A549 treated with DMSO at 1 μM for 4 hours (cell line): Measurements from ENCODE around the gene OR4D9. TPM values are rescaled to one million over a fixed set of nuclear protein-coding genes. Genes with fewer than 3 reads are reported as not detected.

Experiments used
- total RNA-seq: library from RNA; stranded (reverse); fragments of 200-300 nt; extraction: Qiagen RNA extraction; gene quantifications from 5 replicates; pipeline ENCODE4 v1.2.3, GENCODE V29; 2022; ENCODE audit warnings: low read depth

OR4D9 gene
- total RNA-seq, result not detected in 5 replicates

GRCh38 chr11:59510941-59511589, at the start of gene OR4D9:
OR4D9 (plus strand) TSS chr11:59511539; CDS start chr11:59514913, 3,374 bp downstream.

GRCh38 chr11:59473015-59473414, 38.3 kb upstream of the OR4D9 start, which contains the start of gene OR4D10:
OR4D10 (plus strand) TSS chr11:59473315; CDS start chr11:59477430, 4,115 bp downstream.

GRCh38 chr11:59503276-59503675, 8.1 kb upstream of the OR4D9 start, which contains the start of gene OR4D11:
OR4D11 (plus strand) TSS chr11:59503576; CDS start chr11:59503576, 0 bp downstream.

Other genes with a start within 250 kb of the OR4D9 start
- not detected in 5 replicates for gene OR5AN1, start 152.6 kb upstream of the OR4D9 start, total RNA-seq
- not detected in 5 replicates for gene OR5A2, start 85.1 kb upstream of the OR4D9 start, total RNA-seq
- not detected in 5 replicates for gene OR5A1, start 75.1 kb upstream of the OR4D9 start, total RNA-seq
- gene OR4D6, start 54.6 kb upstream of the OR4D9 start, total RNA-seq, result not detected in 5 replicates
- not detected in 5 replicates for gene OR4D10, start 38.2 kb upstream of the OR4D9 start, total RNA-seq
- not detected in 5 replicates for gene OR4D11, start 8.0 kb upstream of the OR4D9 start, total RNA-seq
- gene OSBP, start 104.2 kb downstream of the OR4D9 start, total RNA-seq, result 27.9 to 32.3 TPM (median 29.9 TPM) in 5 replicates
- gene PATL1, start 157.5 kb downstream of the OR4D9 start, total RNA-seq, result 43.8 to 49.6 TPM (median 48.8 TPM) in 5 replicates
- not detected in 5 replicates for gene OR10V1, start 202.3 kb downstream of the OR4D9 start, total RNA-seq
- 21.0 to 33.6 TPM (median 28.0 TPM) in 5 replicates for gene STX3, start 243.8 kb downstream of the OR4D9 start, total RNA-seq